A549 (cell line): Measurements from ENCODE around the gene KCNAB1.

Experiments
- CHD4 ChIP-seq: fragments of 200-600 bp; sonication (generic); IDR thresholded peaks from 2 replicates; pipeline ENCODE4 v1.6.1; 2016; ENCODE audit warnings: antibody characterized with exemption, mild to moderate bottlenecking, borderline replicate concordance
- EP300 ChIP-seq, 2 experiments: fragments of >200 bp; sonication (Bioruptor Twin); formaldehyde crosslinking; IDR thresholded peaks; 2 replicates in 1 of 2; 3 replicates in 1 of 2; pipeline ENCODE4 v1.6.1; 2016 to 2017
- FOSL2 ChIP-seq, 2 experiments: fragments of 450-650 bp in 1 of 2; fragments of >200 bp in 1 of 2; sonication (Bioruptor Twin) in 1 of 2; formaldehyde crosslinking; IDR thresholded peaks; 2 replicates each; pipeline versions ENCODE4 v1.5.0 to v1.6.1; 2016 to 2020; ENCODE audit warnings: mild to moderate bottlenecking in 1 of 2, moderate library complexity in 1 of 2
- MYC ChIP-seq: IDR thresholded peaks from 2 replicates; pipeline ENCODE4 v1.6.1; 2012; ENCODE audit warnings: mild to moderate bottlenecking, inconsistent platforms, low read length, improper control_type of control experiment, borderline replicate concordance
- POLR2A ChIP-seq: IDR thresholded peaks from 2 replicates; pipeline ENCODE4 v1.6.1; 2012; ENCODE audit warnings: mild to moderate bottlenecking, low read length
- POLR2AphosphoS2 ChIP-seq: conservative IDR thresholded peaks from 2 replicates; pipeline ENCODE4 v1.6.1; 2012; ENCODE audit warnings: low read length, improper control_type of control experiment, inconsistent platforms
- RFX5 ChIP-seq: fragments of 450-650 bp; IDR thresholded peaks from 2 replicates; pipeline ENCODE4 v1.7.1; 2014; ENCODE audit warnings: antibody characterized with exemption, mild to moderate bottlenecking, moderate library complexity
- ZNF302 ChIP-seq: fragments of 250-450 bp; sonication (Bioruptor Pico); IDR thresholded peaks from 2 replicates; pipeline ENCODE4 v1.9.0; 2021; ENCODE audit warnings: inconsistent platforms, mild to moderate bottlenecking, moderate library complexity
- ZSCAN20 ChIP-seq: fragments of 250-450 bp; sonication (Bioruptor Pico); IDR thresholded peaks from 2 replicates; pipeline ENCODE4 v1.8.0; 2022; ENCODE audit warnings: mild to moderate bottlenecking, moderate library complexity
- TF ChIP-seq, protein P1 (sequence below): fragments of 450-650 bp; IDR thresholded peaks from 2 replicates; pipeline ENCODE4 v1.6.1; 2014; ENCODE audit warnings: antibody characterized with exemption
- TF ChIP-seq, protein P2 (sequence below): IDR thresholded peaks from 2 replicates; pipeline ENCODE4 v1.6.1; 2012
- TF ChIP-seq, protein P3 (sequence below): fragments of >200 bp; sonication (Bioruptor Twin); formaldehyde crosslinking; IDR thresholded peaks from 3 replicates; pipeline ENCODE4 v1.5.1; 2016
- TF ChIP-seq, protein P4 (sequence below): fragments of 150-350 bp; IDR thresholded peaks from 2 replicates; pipeline ENCODE4 v1.6.1; 2014; ENCODE audit warnings: low read depth, mild to moderate bottlenecking, low read length

DNA sequence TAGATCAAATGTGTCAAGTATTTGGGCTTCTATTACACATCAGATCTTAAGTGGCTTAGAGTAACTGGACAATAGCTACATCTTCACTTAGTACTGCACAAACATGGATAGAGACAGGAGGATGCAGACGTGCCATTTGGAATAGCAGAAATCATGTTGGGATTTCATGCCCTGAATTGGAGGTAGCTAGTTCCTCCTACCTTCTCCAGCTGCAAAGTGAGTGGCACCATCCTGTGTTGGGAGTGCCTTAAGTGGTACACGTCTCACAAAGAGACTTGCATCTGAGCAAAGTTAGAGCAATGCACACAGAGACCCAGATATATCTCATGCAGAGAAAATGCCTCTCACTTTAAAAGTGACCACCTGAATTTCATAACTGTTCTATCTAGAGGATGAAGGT lies 298.1 kb downstream of the KCNAB1 start:
- TF ChIP-seq, protein P1, sequence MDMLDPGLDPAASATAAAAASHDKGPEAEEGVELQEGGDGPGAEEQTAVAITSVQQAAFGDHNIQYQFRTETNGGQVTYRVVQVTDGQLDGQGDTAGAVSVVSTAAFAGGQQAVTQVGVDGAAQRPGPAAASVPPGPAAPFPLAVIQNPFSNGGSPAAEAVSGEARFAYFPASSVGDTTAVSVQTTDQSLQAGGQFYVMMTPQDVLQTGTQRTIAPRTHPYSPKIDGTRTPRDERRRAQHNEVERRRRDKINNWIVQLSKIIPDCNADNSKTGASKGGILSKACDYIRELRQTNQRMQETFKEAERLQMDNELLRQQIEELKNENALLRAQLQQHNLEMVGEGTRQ, result no peak
- no peak for TF ChIP-seq MYC
- TF ChIP-seq, protein P2, sequence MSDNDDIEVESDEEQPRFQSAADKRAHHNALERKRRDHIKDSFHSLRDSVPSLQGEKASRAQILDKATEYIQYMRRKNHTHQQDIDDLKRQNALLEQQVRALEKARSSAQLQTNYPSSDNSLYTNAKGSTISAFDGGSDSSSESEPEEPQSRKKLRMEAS, result no peak
- TF ChIP-seq, protein P3, sequence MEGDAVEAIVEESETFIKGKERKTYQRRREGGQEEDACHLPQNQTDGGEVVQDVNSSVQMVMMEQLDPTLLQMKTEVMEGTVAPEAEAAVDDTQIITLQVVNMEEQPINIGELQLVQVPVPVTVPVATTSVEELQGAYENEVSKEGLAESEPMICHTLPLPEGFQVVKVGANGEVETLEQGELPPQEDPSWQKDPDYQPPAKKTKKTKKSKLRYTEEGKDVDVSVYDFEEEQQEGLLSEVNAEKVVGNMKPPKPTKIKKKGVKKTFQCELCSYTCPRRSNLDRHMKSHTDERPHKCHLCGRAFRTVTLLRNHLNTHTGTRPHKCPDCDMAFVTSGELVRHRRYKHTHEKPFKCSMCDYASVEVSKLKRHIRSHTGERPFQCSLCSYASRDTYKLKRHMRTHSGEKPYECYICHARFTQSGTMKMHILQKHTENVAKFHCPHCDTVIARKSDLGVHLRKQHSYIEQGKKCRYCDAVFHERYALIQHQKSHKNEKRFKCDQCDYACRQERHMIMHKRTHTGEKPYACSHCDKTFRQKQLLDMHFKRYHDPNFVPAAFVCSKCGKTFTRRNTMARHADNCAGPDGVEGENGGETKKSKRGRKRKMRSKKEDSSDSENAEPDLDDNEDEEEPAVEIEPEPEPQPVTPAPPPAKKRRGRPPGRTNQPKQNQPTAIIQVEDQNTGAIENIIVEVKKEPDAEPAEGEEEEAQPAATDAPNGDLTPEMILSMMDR, result no peak
- no peak for TF ChIP-seq CHD4
- no peak for TF ChIP-seq RFX5
- TF ChIP-seq EP300 (IDR thresholded peaks at IDR 0.05), result no peak
- TF ChIP-seq, protein P4, sequence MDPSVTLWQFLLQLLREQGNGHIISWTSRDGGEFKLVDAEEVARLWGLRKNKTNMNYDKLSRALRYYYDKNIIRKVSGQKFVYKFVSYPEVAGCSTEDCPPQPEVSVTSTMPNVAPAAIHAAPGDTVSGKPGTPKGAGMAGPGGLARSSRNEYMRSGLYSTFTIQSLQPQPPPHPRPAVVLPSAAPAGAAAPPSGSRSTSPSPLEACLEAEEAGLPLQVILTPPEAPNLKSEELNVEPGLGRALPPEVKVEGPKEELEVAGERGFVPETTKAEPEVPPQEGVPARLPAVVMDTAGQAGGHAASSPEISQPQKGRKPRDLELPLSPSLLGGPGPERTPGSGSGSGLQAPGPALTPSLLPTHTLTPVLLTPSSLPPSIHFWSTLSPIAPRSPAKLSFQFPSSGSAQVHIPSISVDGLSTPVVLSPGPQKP, result no peak
- no peak for TF ChIP-seq ZSCAN20 (CRISPR knock-in tag)
- no peak for TF ChIP-seq POLR2AphosphoS2
- TF ChIP-seq POLR2A, result no peak
- no peak for TF ChIP-seq ZNF302 (CRISPR knock-in tag)
- TF ChIP-seq FOSL2 (IDR thresholded peaks at IDR 0.05), result no peak
- no peak for TF ChIP-seq FOSL2 (CRISPR knock-in tag; IDR thresholded peaks at IDR 0.05)
